Common myeloid progenitor, CD34-positive (primary cell): ENCODE results near the gene SPATA13.

Experiments
- CTCF ChIA-PET: fragments of 350-600 bp; sonication (Branson Sonifier 250); formaldehyde crosslinking; loops from one replicate; lab custom pipeline; 2021; ENCODE audit warnings: antibody characterized with exemption; lab: Charles Lee
- POLR2A ChIA-PET: fragments of 350-600 bp; sonication (Branson Sonifier 250); formaldehyde crosslinking; loops from one replicate; lab custom pipeline; 2021; ENCODE audit warnings: antibody characterized with exemption; lab: Charles Lee
- DNase-seq, 3 donors: peaks; one replicate each; pipeline versions ENCODE4 v3.0.0 to v3.0.0-alpha.2; 2013
- H3K27ac ChIP-seq, 2 experiments: 1 replicate in 1 of 2; 2 replicates in 1 of 2; pipeline ENCODE4 v1.7.0; 2013; ENCODE audit warnings: inconsistent platforms in 2 of 2, low read length in 2 of 2, mild to moderate bottlenecking in 2 of 2, low read depth in 1 of 2, moderate library complexity in 1 of 2; ENCODE audit not compliant: severe bottlenecking in 2 of 2, insufficient read depth in 1 of 2, poor library complexity in 1 of 2
- H3K27me3 ChIP-seq, 5 experiments: replicated peaks in 2 of 5; 1 replicate in 3 of 5; 2 replicates in 2 of 5; pipeline versions ENCODE4 v1.6.1 to v1.7.0; 2013; ENCODE audit warnings: low read length in 4 of 5, mild to moderate bottlenecking in 2 of 5, moderate library complexity in 2 of 5, inconsistent platforms in 1 of 5; ENCODE audit not compliant: insufficient read depth in 5 of 5, control insufficient read depth in 4 of 5
- H3K36me3 ChIP-seq, 4 experiments: 1 replicate in 2 of 4; 2 replicates in 2 of 4; pipeline versions ENCODE4 v1.6.1 to v1.7.0; 2013; ENCODE audit warnings: low read length in 3 of 4, control low read depth in 1 of 4, mild to moderate bottlenecking in 1 of 4; ENCODE audit not compliant: control insufficient read depth in 4 of 4, insufficient read depth in 4 of 4
- H3K4me1 ChIP-seq, 4 experiments: 1 replicate in 3 of 4; 2 replicates in 1 of 4; pipeline versions ENCODE4 v1.6.1 to v1.7.1; 2013; ENCODE audit warnings: low read length in 3 of 4, mild to moderate bottlenecking in 3 of 4, control low read depth in 1 of 4, inconsistent platforms in 1 of 4, moderate library complexity in 1 of 4; ENCODE audit not compliant: control insufficient read depth in 4 of 4, insufficient read depth in 4 of 4; ENCODE audit errors: control extremely low read depth in 1 of 4
- H3K4me3 ChIP-seq, 7 experiments: 1 replicate in 4 of 7; 2 replicates in 3 of 7; pipeline versions ENCODE4 v1.5.1 to v1.7.0; 2013; ENCODE audit warnings: mild to moderate bottlenecking in 7 of 7, low read length in 6 of 7, moderate library complexity in 6 of 7, inconsistent platforms in 2 of 7, low read depth in 2 of 7, control low read depth in 1 of 7; ENCODE audit not compliant: insufficient read depth in 4 of 7, control insufficient read depth in 1 of 7; ENCODE audit errors: extremely low read depth in 1 of 7
- H3K9me3 ChIP-seq, 5 experiments: 1 replicate in 4 of 5; 2 replicates in 1 of 5; pipeline versions ENCODE4 v1.6.1 to v1.7.1; 2013; ENCODE audit warnings: low read length in 4 of 5, mild to moderate bottlenecking in 2 of 5, inconsistent platforms in 1 of 5, low read depth in 1 of 5, moderate library complexity in 1 of 5; ENCODE audit not compliant: control insufficient read depth in 4 of 5, insufficient read depth in 2 of 5; ENCODE audit errors: control extremely low read depth in 1 of 5
- WGBS: methylation state at CpG from one replicate; pipeline ENCODE4 v1.1.5; 2013; ENCODE audit not compliant: insufficient coverage; 5-methylcytosine and 5-hydroxymethylcytosine counted together

Gene SPATA13

GRCh38 chr13:24249624-24250023, 89.1 kb downstream of the SPATA13 start:
- peaks cover 14 to 35% (median 30%) of the 10 kb centered on the region in 4 experiments for H3K4me1 ChIP-seq
- WGBS = 95% methylated on average over 7 of the region's 9 CpGs
- H3K36me3 ChIP-seq = peaks cover 0 to 13% (median 1%) of the 10 kb centered on the region in 4 experiments
- ChIA-PET CTCF (interaction anchor here (1.0 to 2.2 kb wide), 2 partner anchors 12 to 20 kb away, joined by 3 to 8 read pairs; no protein-coding TSS in a partner anchor), POLR2A (no interaction called here)
- H3K4me3 ChIP-seq = no peak overlapping the region
- no peak overlapping the region for H3K27ac ChIP-seq
- H3K27me3 ChIP-seq = no peaks in the 10 kb centered on the region
- no peak for DNase-seq
- no peaks in the 10 kb centered on the region for H3K9me3 ChIP-seq

- no peaks in the 10 kb centered on the region for H3K27me3 ChIP-seq
- H3K27ac ChIP-seq = no peak overlapping the region
- H3K4me1 ChIP-seq = peaks cover 18 to 43% (median 37%) of the 10 kb centered on the region in 4 experiments
- ChIA-PET CTCF (interaction anchor here (1.0 to 2.2 kb wide), 2 partner anchors 14 to 21 kb away, joined by 3 to 8 read pairs; no protein-coding TSS in a partner anchor), POLR2A (no interaction called here)
- no peaks in the 10 kb centered on the region for H3K9me3 ChIP-seq
- no peak overlapping the region for H3K4me3 ChIP-seq
- WGBS = 75% methylated on average over 4 of the region's 7 CpGs
- DNase-seq = no peak
- peaks cover 0 to 14% (median 1%) of the 10 kb centered on the region in 4 experiments for H3K36me3 ChIP-seq
Measured at GRCh38 chr13:24250376-24251057, 90.0 kb downstream of the SPATA13 start.

- H3K27me3 ChIP-seq = no peaks in the 10 kb centered on the region
- WGBS = 91% methylated on average over 17 of the region's 17 CpGs
- peak in 2 of 3 donors; percentile 31 to 51 for DNase-seq
- H3K4me3 ChIP-seq = no peak overlapping the region
- POLR2A ChIA-PET = no interaction called here
- H3K4me1 ChIP-seq = peaks cover 15 to 41% (median 34%) of the 10 kb centered on the region in 4 experiments
- CTCF ChIA-PET = interaction anchor here (0.9 to 1.0 kb wide), 2 partner anchors 13 to 26 kb away, joined by 3 read pairs; no protein-coding TSS in a partner anchor
- H3K9me3 ChIP-seq = no peaks in the 10 kb centered on the region
- peaks cover 0 to 16% (median 1%) of the 10 kb centered on the region in 4 experiments for H3K36me3 ChIP-seq
- H3K27ac ChIP-seq = no peak overlapping the region
Measured at GRCh38 chr13:24251525-24251924, 91.0 kb downstream of the SPATA13 start.

GRCh38 chr13:24252136-24252535, 91.6 kb downstream of the SPATA13 start:
- peak in 1 of 3 donors; percentile 24 for DNase-seq
- peaks cover 15 to 41% (median 34%) of the 10 kb centered on the region in 4 experiments for H3K4me1 ChIP-seq
- H3K36me3 ChIP-seq = peaks cover 0 to 16% (median 1%) of the 10 kb centered on the region in 4 experiments
- ChIA-PET CTCF (no interaction called here), POLR2A (no interaction called here)
- no peaks in the 10 kb centered on the region for H3K9me3 ChIP-seq
- no peak overlapping the region for H3K27ac ChIP-seq
- 90% methylated on average over 5 of the region's 6 CpGs for whole genome bisulfite sequencing
- H3K27me3 ChIP-seq = no peaks in the 10 kb centered on the region
- H3K4me3 ChIP-seq = no peak overlapping the region

- H3K36me3 ChIP-seq = peaks cover 0 to 16% (median 2%) of the 10 kb centered on the region in 4 experiments
- H3K4me1 ChIP-seq = peaks cover 15 to 41% (median 34%) of the 10 kb centered on the region in 4 experiments
- DNase-seq = no peak
Measured at GRCh38 chr13:24253520-24254145, 93.1 kb downstream of the SPATA13 start.

GRCh38 chr13:24254146-24254841, 93.8 kb downstream of the SPATA13 start:
- CTCF ChIA-PET = interaction anchor here (1.3 to 7.2 kb wide), 5 partner anchors 13 to 26 kb away, joined by 3 to 74 read pairs (median 9); no protein-coding TSS in a partner anchor
- POLR2A ChIA-PET = interaction anchor here (0.9 to 2.7 kb wide), 3 partner anchors 16 to 275 kb away, joined by 3 to 18 read pairs (median 7); no protein-coding TSS in a partner anchor
- 5% methylated on average over 7 of the region's 10 CpGs for WGBS
- H3K36me3 ChIP-seq = peaks cover 0 to 16% (median 3%) of the 10 kb centered on the region in 4 experiments
- H3K9me3 ChIP-seq = no peaks in the 10 kb centered on the region
- peak; percentile 91 to 98 (median 93) for DNase-seq
- H3K4me1 ChIP-seq = peaks cover 15 to 41% (median 34%) of the 10 kb centered on the region in 4 experiments
- H3K27me3 ChIP-seq = no peaks in the 10 kb centered on the region
- H3K4me3 ChIP-seq = peak overlapping the region in 4 of 7 experiments; percentile 9 to 46 (median 14)
- peak overlapping the region; percentile 12 to 73 for H3K27ac ChIP-seq

More at GRCh38 chr13:24253520-24254145, 93.1 kb downstream of the SPATA13 start:
- H3K27me3 ChIP-seq = no peaks in the 10 kb centered on the region
- H3K4me3 ChIP-seq = peak overlapping the region in 4 of 7 experiments; percentile 9 to 46 (median 14)
- H3K9me3 ChIP-seq = no peaks in the 10 kb centered on the region
- ChIA-PET CTCF (interaction anchor here (1.0 to 7.2 kb wide), 6 partner anchors 14 to 34 kb away, joined by 3 to 74 read pairs (median 6); no protein-coding TSS in a partner anchor), POLR2A (interaction anchor here (1.3 to 2.7 kb wide), 2 partner anchors 17 to 21 kb away, joined by 7 to 18 read pairs; no protein-coding TSS in a partner anchor)
- 55% methylated on average over 8 of the region's 9 CpGs for WGBS
- H3K27ac ChIP-seq = peak overlapping the region; percentile 12 to 73
